Measurements from ENCODE around the gene CDH10. TPM values are rescaled to one million over a fixed set of nuclear protein-coding genes. Genes with fewer than 3 reads are reported as not detected.

CDH10 gene
- total RNA-seq, 2 experiments from 2014 or later: not detected

GRCh38 chr5:24629798-24630197, 15.0 kb downstream of the CDH10 start:
- H3K4me1 Mint-ChIP-seq: no peaks in the 10 kb centered on the region
- no peaks in the 10 kb centered on the region for H3K9me3 Mint-ChIP-seq (ENCODE audit: low read depth)
- no peak for ATAC-seq
- CTCF ChIA-PET: no interaction called here
- no peak overlapping the region for H3K4me3 Mint-ChIP-seq
- H3K27ac Mint-ChIP-seq: no peak overlapping the region
- H3K36me3 Mint-ChIP-seq: no peaks in the 10 kb centered on the region
- DNase-seq: no peak
- H3K27me3 Mint-ChIP-seq: no peaks in the 10 kb centered on the region

GRCh38 chr5:24624872-24625271, 19.9 kb downstream of the CDH10 start:
- peaks cover 2% of the 10 kb centered on the region for H3K9me3 Mint-ChIP-seq (ENCODE audit: low read depth)
- no peaks in the 10 kb centered on the region for H3K36me3 Mint-ChIP-seq
- CTCF ChIA-PET: no interaction called here
- no peak overlapping the region for H3K27ac Mint-ChIP-seq
- ATAC-seq (no peak), DNase-seq (no peak)
- no peaks in the 10 kb centered on the region for H3K27me3 Mint-ChIP-seq
- H3K4me3 Mint-ChIP-seq: no peak overlapping the region
- H3K4me1 Mint-ChIP-seq: no peaks in the 10 kb centered on the region

DNA sequence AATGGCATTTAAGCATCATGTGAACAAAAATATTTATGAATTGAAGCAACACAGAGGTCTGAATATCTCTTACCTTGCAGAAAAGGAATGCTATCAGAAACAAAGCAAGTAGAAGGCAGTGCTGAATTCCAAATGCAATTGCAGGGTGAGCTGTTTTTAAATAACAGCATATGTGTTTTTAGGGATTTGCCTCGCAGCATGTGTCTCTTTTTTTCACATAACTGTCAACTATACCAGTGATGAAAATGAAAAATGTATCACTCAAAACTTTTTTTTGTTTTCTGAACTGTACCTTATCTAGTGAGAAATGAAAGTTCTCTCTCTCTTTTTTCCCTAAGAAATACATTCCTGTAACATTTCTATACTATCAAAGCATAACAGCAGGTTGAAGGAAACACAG, 21.2 kb downstream of the CDH10 start:
- Mint-ChIP-seq H3K9me3 (ENCODE audit: low read depth) (peaks cover 4% of the 10 kb centered on the region), H3K4me1 (no peaks in the 10 kb centered on the region), H3K27ac (no peak overlapping the region), H3K27me3 (no peaks in the 10 kb centered on the region), H3K36me3 (no peaks in the 10 kb centered on the region), H3K4me3 (no peak overlapping the region)
- ATAC-seq (no peak), DNase-seq (no peak)
- CTCF ChIA-PET: no interaction called here

DNA sequence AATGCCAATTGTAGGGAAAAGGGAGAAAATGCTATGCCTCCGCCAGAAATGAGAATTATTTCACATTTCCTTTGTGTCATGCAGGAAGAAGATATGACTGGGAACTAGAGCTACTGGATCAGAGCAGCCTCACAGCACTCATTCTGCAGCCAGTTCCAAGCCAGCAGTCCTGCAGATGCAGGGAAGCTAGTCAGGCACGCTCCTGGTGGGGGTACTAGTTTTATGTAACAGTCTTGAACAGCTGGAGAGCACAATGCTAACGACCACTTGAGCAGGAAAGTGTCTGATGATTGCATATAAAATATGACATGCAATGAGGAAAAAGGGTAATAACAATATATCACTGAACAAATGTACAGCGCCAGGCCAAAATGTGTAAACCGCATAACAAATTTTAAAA, 21.7 kb downstream of the CDH10 start:
- Mint-ChIP-seq H3K9me3 (ENCODE audit: low read depth) (peaks cover 4% of the 10 kb centered on the region), H3K4me3 (no peak overlapping the region), H3K27me3 (no peaks in the 10 kb centered on the region), H3K27ac (no peak overlapping the region), H3K4me1 (no peaks in the 10 kb centered on the region), H3K36me3 (no peaks in the 10 kb centered on the region)
- DNase-seq: no peak
- ATAC-seq: no peak
- CTCF ChIA-PET: no interaction called here

- Mint-ChIP-seq H3K27me3 (no peaks in the 10 kb centered on the region), H3K4me3 (no peak overlapping the region), H3K4me1 (no peaks in the 10 kb centered on the region), H3K36me3 (no peaks in the 10 kb centered on the region), H3K9me3 (ENCODE audit: low read depth) (peaks cover 4% of the 10 kb centered on the region), H3K27ac (no peak overlapping the region)
- CTCF ChIA-PET: no interaction called here
- ATAC-seq: no peak
- no peak for DNase-seq
Observed at GRCh38 chr5:24621792-24622191, 23.0 kb downstream of the CDH10 start.

DNA sequence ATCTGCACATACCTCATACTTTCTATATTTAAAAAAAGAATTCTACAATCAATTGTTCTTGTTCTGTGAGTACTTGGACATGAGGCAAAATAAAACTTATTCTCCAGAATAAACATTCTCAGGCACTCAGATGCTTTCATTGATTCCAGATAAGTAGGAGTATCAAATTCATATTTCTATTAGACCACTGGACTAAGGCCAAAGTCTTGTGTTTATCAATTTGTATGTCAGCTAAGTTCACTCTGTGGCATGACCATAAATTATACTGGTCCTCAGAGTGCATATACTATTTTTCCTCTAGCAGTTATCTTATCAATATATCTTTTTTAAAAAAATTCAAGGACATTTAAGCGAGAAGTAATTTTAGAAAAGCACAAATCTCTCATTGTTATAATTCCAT, 28.2 kb downstream of the CDH10 start:
- Mint-ChIP-seq H3K4me1 (no peaks in the 10 kb centered on the region), H3K36me3 (no peaks in the 10 kb centered on the region), H3K27me3 (no peaks in the 10 kb centered on the region), H3K4me3 (no peak overlapping the region), H3K27ac (no peak overlapping the region), H3K9me3 (ENCODE audit: low read depth) (peaks cover 5% of the 10 kb centered on the region)
- DNase-seq (no peak), ATAC-seq (no peak)
- CTCF ChIA-PET: no interaction called here

DNA sequence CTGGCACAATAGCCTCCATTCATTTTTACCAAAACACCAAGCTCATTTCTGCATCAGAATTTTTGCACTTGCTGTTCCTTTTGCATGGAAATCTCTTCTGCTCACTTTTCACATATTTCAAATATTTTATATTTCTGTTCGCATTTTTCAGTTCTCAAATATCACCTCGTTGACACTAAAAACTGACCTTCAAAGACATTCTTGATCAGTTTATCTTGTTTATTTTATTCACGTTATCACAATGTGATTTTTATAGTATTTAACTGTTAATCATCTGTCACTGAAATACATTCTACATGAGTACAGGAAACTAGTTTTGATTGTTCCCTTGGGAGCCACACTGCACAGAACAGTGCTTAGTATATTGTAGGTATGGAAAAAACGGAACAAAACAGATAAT, 29.6 kb downstream of the CDH10 start:
- no peak overlapping the region for H3K27ac Mint-ChIP-seq
- DNase-seq: no peak
- H3K4me1 Mint-ChIP-seq: no peaks in the 10 kb centered on the region
- no peak overlapping the region for H3K4me3 Mint-ChIP-seq
- CTCF ChIA-PET: no interaction called here
- no peaks in the 10 kb centered on the region for H3K36me3 Mint-ChIP-seq
- peaks cover 5% of the 10 kb centered on the region for H3K9me3 Mint-ChIP-seq (ENCODE audit: low read depth)
- ATAC-seq: no peak
- no peaks in the 10 kb centered on the region for H3K27me3 Mint-ChIP-seq

- no peak for DNase-seq
- Mint-ChIP-seq H3K27me3 (no peaks in the 10 kb centered on the region), H3K27ac (no peak overlapping the region), H3K36me3 (no peaks in the 10 kb centered on the region), H3K4me3 (no peak overlapping the region), H3K9me3 (ENCODE audit: low read depth) (peaks cover 15% of the 10 kb centered on the region), H3K4me1 (no peaks in the 10 kb centered on the region)
- no peak for ATAC-seq
- CTCF ChIA-PET: no interaction called here
Observed at GRCh38 chr5:24609706-24610105, 35.1 kb downstream of the CDH10 start.

DNA sequence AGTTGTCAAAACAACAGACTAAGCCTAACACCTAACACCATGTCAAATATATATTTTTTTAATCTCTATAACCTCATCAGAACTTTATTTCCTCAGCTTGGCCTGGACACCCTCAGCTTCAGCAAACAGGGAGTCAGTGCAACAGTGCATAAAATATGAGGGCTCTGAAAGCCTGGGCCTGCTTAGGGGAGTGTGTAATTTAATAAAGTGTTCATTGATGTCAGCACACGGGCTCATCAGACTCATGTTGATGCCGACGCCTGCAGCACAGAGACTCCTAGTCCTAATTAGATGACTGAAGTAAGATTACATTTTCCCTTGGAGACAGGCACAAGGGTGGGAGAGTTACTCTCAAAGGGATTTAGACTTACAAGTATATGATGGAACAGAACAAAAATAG, 37.8 kb downstream of the CDH10 start:
- DNase-seq: no peak
- CTCF ChIA-PET: no interaction called here
- Mint-ChIP-seq H3K9me3 (ENCODE audit: low read depth) (peaks cover 19% of the 10 kb centered on the region), H3K27me3 (no peaks in the 10 kb centered on the region), H3K27ac (no peak overlapping the region), H3K4me1 (no peaks in the 10 kb centered on the region), H3K36me3 (no peaks in the 10 kb centered on the region), H3K4me3 (no peak overlapping the region)
- no peak for ATAC-seq

- ATAC-seq (no peak), DNase-seq (no peak)
- Mint-ChIP-seq H3K4me3 (no peak overlapping the region), H3K27me3 (no peaks in the 10 kb centered on the region), H3K9me3 (ENCODE audit: low read depth) (peaks cover 16% of the 10 kb centered on the region), H3K36me3 (no peaks in the 10 kb centered on the region), H3K4me1 (no peaks in the 10 kb centered on the region), H3K27ac (no peak overlapping the region)
- CTCF ChIA-PET: no interaction called here
Observed at GRCh38 chr5:24602188-24602587, 42.6 kb downstream of the CDH10 start.

GRCh38 chr5:24598956-24599355, 45.8 kb downstream of the CDH10 start:
- Mint-ChIP-seq H3K27ac (no peak overlapping the region), H3K36me3 (no peaks in the 10 kb centered on the region), H3K4me1 (no peaks in the 10 kb centered on the region), H3K4me3 (no peak overlapping the region), H3K27me3 (no peaks in the 10 kb centered on the region), H3K9me3 (ENCODE audit: low read depth) (peaks cover 18% of the 10 kb centered on the region)
- DNase-seq (no peak), ATAC-seq (no peak)
- CTCF ChIA-PET: no interaction called here

- H3K36me3 Mint-ChIP-seq: no peaks in the 10 kb centered on the region
- no peak for DNase-seq
- H3K27ac Mint-ChIP-seq: no peak overlapping the region
- no peaks in the 10 kb centered on the region for H3K4me1 Mint-ChIP-seq
- no peak overlapping the region for H3K4me3 Mint-ChIP-seq
- no peaks in the 10 kb centered on the region for H3K27me3 Mint-ChIP-seq
- ATAC-seq: no peak
- CTCF ChIA-PET: no interaction called here
- H3K9me3 Mint-ChIP-seq (ENCODE audit: low read depth): peaks cover 16% of the 10 kb centered on the region
Observed at GRCh38 chr5:24595329-24595728, 49.4 kb downstream of the CDH10 start.

DNA sequence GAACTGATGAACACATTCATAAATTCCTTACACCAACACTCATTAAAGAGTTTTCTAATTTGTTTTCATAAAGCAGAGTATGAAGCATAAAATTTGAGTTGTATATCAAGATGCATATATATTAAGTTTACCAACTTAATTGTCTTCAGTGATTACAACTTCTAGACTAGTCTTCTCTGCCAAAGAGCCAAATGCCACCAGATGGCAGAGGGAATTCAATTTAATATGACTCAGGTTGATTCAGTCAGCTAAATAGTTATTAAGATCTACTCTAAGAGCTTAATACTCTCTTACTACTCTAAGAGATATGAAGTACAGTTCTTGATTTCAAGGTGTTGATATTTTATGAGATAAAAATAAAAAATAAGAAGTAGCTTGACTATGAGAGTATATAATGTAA, 53.4 kb downstream of the CDH10 start:
- H3K9me3 Mint-ChIP-seq (ENCODE audit: low read depth): peaks cover 11% of the 10 kb centered on the region

GRCh38 chr5:24589566-24589965, 55.2 kb downstream of the CDH10 start:
- no peak overlapping the region for H3K27ac Mint-ChIP-seq
- no peaks in the 10 kb centered on the region for H3K36me3 Mint-ChIP-seq
- CTCF ChIA-PET: no interaction called here
- H3K27me3 Mint-ChIP-seq: no peaks in the 10 kb centered on the region
- H3K4me3 Mint-ChIP-seq: no peak overlapping the region
- no peaks in the 10 kb centered on the region for H3K4me1 Mint-ChIP-seq
- H3K9me3 Mint-ChIP-seq (ENCODE audit: low read depth): peaks cover 12% of the 10 kb centered on the region
- no peak for ATAC-seq
- no peak for DNase-seq

More for the DNA sequence above, 53.4 kb downstream of the CDH10 start:
- Mint-ChIP-seq H3K27ac (no peak overlapping the region), H3K27me3 (no peaks in the 10 kb centered on the region), H3K4me1 (no peaks in the 10 kb centered on the region), H3K4me3 (no peak overlapping the region), H3K36me3 (no peaks in the 10 kb centered on the region)
- CTCF ChIA-PET: no interaction called here
- no peak for DNase-seq
- ATAC-seq: no peak

DNA sequence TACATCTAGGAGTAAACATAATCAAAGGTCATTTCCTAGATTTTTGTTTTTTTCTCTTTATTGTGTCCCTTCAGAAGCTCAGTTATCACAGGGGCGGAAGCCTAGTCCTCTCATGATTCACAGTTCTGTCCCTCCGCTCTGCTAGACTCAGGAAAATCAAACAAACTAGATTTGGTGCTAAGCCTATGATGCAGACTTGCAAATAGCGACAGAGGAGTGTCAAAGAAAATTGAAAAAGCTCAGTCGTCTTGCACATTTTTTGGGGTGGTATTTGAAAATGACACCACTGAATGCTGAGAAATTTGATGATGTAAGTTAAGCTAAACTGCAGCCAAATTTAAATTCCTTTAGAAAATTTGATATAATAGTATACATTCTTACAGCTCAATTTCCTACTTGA, 59.0 kb downstream of the CDH10 start:
- no peak for DNase-seq
- Mint-ChIP-seq H3K4me1 (no peaks in the 10 kb centered on the region), H3K4me3 (no peak overlapping the region), H3K9me3 (ENCODE audit: low read depth) (peaks cover 10% of the 10 kb centered on the region), H3K27ac (no peak overlapping the region), H3K36me3 (no peaks in the 10 kb centered on the region), H3K27me3 (no peaks in the 10 kb centered on the region)
- ATAC-seq: no peak
- CTCF ChIA-PET: no interaction called here

All from activated CD8-positive, alpha-beta memory T cell treated with anti-CD3 and anti-CD28 coated beads, Interleukin-2, amount 10 ng/mL, durations not matched to agents 7 days and 5 days (primary cell).